Fibroblast of lung (primary cell): ENCODE results near the gene FRMD4A.

Experiments used
- EZH2 ChIP-seq: IDR thresholded peaks from 2 replicates; pipeline ENCODE4 v1.5.1; 2012; ENCODE audit warnings: low read length, control low read depth, mild to moderate bottlenecking; ENCODE audit errors: missing control alignments
- TF ChIP-seq, protein P1 (sequence below), 2 donors: IDR thresholded peaks in 1 of 2; conservative IDR thresholded peaks in 1 of 2; 1 replicate in 1 of 2; 2 replicates in 1 of 2; pipeline ENCODE4 v1.5.1; 2011 to 2012; ENCODE audit warnings: low read length in 2 of 2, control low read depth in 1 of 2, inconsistent platforms in 1 of 2, low read depth in 1 of 2, mild to moderate bottlenecking in 1 of 2

DNA sequence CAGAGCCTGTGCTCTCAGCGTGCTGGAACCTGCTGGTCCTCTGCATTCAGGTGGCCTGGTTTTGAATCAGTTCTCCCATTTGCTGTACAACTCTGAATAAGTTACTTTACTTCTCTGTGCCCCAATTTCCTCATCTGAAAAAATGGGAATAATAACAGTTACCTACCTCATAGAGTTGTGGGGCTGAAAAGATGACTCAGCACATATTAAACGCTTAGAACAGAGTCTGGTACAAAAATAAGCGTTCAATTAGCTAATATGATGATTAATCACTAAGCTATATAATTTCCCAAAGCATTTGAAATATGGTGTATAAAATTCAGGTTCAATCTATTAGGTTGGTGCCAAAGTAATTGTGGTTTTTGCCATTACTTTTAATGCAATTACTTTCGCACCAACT is 484.8 kb downstream of the FRMD4A start:
- TF ChIP-seq, protein P1, sequence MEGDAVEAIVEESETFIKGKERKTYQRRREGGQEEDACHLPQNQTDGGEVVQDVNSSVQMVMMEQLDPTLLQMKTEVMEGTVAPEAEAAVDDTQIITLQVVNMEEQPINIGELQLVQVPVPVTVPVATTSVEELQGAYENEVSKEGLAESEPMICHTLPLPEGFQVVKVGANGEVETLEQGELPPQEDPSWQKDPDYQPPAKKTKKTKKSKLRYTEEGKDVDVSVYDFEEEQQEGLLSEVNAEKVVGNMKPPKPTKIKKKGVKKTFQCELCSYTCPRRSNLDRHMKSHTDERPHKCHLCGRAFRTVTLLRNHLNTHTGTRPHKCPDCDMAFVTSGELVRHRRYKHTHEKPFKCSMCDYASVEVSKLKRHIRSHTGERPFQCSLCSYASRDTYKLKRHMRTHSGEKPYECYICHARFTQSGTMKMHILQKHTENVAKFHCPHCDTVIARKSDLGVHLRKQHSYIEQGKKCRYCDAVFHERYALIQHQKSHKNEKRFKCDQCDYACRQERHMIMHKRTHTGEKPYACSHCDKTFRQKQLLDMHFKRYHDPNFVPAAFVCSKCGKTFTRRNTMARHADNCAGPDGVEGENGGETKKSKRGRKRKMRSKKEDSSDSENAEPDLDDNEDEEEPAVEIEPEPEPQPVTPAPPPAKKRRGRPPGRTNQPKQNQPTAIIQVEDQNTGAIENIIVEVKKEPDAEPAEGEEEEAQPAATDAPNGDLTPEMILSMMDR (conservative IDR thresholded peaks at IDR 0.05 in 1 of 2, IDR thresholded peaks at IDR 0.05 in 1 of 2; ENCODE audit: low read depth in 1 of 2, low read length in 2 of 2): no peak
- no peak for TF ChIP-seq EZH2
